Epithelial cell of proximal tubule (primary cell): ENCODE results near the gene TMEM259. TPM values are rescaled to one million over a fixed set of nuclear protein-coding genes. Genes with fewer than 3 reads are reported as not detected.

Source experiments
- DNase-seq: peaks from one replicate; pipeline ENCODE4 v3.0.0-alpha.2; 2011; ENCODE audit warnings: low read depth
- H3K4me3 ChIP-seq: 2 replicates; pipeline ENCODE4 v1.5.1; 2011; ENCODE audit warnings: low read depth, mild to moderate bottlenecking, low read length
- CTCF ChIP-seq: conservative IDR thresholded peaks from 2 replicates; pipeline ENCODE4 v1.5.1; 2012; ENCODE audit warnings: low read depth, mild to moderate bottlenecking, low read length
- total RNA-seq: library from RNA; depleted of rRNA; stranded (reverse); fragments of >200 nt; gene quantifications from 2 replicates; pipeline ENCODE4 v1.2.3, GENCODE V29; 2015

The TMEM259 gene
- total RNA-seq, 1 donor from 2014 or later = 193 TPM

GRCh38 chr19:976476-976875 is 44.4 kb downstream of the TMEM259 start:
- H3K4me3 ChIP-seq = no peak overlapping the region
- no peak for DNase-seq
- TF ChIP-seq CTCF = no peak

- no peak for DNase-seq
- no peak for TF ChIP-seq CTCF
- no peak overlapping the region for H3K4me3 ChIP-seq
Observed at GRCh38 chr19:974564-975257, 46.2 kb downstream of the TMEM259 start.

- no peak for DNase-seq
- no peak for TF ChIP-seq CTCF
- H3K4me3 ChIP-seq = no peak overlapping the region
Observed at GRCh38 chr19:973726-974563, 47.0 kb downstream of the TMEM259 start.

- TF ChIP-seq CTCF = no peak
- no peak for DNase-seq
- no peak overlapping the region for H3K4me3 ChIP-seq
Observed at GRCh38 chr19:972281-972680, 48.6 kb downstream of the TMEM259 start.

GRCh38 chr19:971795-972194 is 49.1 kb downstream of the TMEM259 start:
- no peak for TF ChIP-seq CTCF
- no peak for DNase-seq
- H3K4me3 ChIP-seq = no peak overlapping the region

GRCh38 chr19:970695-971094 is 50.2 kb downstream of the TMEM259 start:
- peak; percentile 71 for TF ChIP-seq CTCF
- H3K4me3 ChIP-seq = no peak overlapping the region
- DNase-seq = no peak
